ENCODE measurements around the gene ABLIM1.

GRCh38 chr10:114534571-114534981, 123.5 kb downstream of the ABLIM1 start:
- TF ChIP-seq EP300 (IDR thresholded peaks at IDR 0.05; ENCODE audit: low read depth in 2 of 2, low read length in 2 of 2) (no peak), EP300 (CRISPR knock-in tag; IDR thresholded peaks at IDR 0.05; ENCODE audit: borderline replicate concordance) (no peak), CTCF (CRISPR knock-in tag; IDR thresholded peaks at IDR 0.05) (no peak), GLI4 (CRISPR knock-in tag; IDR thresholded peaks at IDR 0.05; ENCODE audit: borderline replicate concordance) (no peak), RAD21 (CRISPR knock-in tag; IDR thresholded peaks at IDR 0.05) (no peak), TBP (CRISPR knock-in tag; IDR thresholded peaks at IDR 0.05) (no peak), MED13 (CRISPR knock-in tag; IDR thresholded peaks at IDR 0.05) (no peak), BRCA1 (CRISPR knock-in tag; IDR thresholded peaks at IDR 0.05) (no peak), ADNP (CRISPR knock-in tag; IDR thresholded peaks at IDR 0.05) (no peak), TCF7L2 (IDR thresholded peaks at IDR 0.05; ENCODE audit: low read depth, low read length) (no peak), ZSCAN25 (CRISPR knock-in tag; IDR thresholded peaks at IDR 0.05) (no peak), PHF5A (CRISPR knock-in tag; IDR thresholded peaks at IDR 0.05; ENCODE audit: low read depth, unreplicated experiment) (no peak)

Measured in HepG2 (cell line).